SK-N-SH (cell line): ENCODE data around the gene TCF12.

ENCODE experiments used
- EP300 ChIP-seq, 2 experiments: IDR thresholded peaks; 2 replicates each; pipeline versions ENCODE4 v1.4.0 to v1.6.1; 2012; ENCODE audit warnings: borderline replicate concordance in 1 of 2, low read depth in 1 of 2, low read length in 1 of 2
- GABPA ChIP-seq: IDR thresholded peaks from 2 replicates; pipeline ENCODE4 v1.4.0; 2012; ENCODE audit warnings: low read depth, mild to moderate bottlenecking
- IRF3 ChIP-seq: fragments of 150-350 bp; IDR thresholded peaks from 2 replicates; pipeline ENCODE4 v1.6.1; 2016; ENCODE audit warnings: mild to moderate bottlenecking, low read depth, low read length
- POLR2AphosphoS5 ChIP-seq: IDR thresholded peaks from 2 replicates; pipeline ENCODE4 v1.6.1; 2012; ENCODE audit warnings: low read depth, low read length
- RAD21 ChIP-seq: IDR thresholded peaks from 2 replicates; pipeline ENCODE4 v1.6.1; 2012; ENCODE audit warnings: mild to moderate bottlenecking, low read length
- USF1 ChIP-seq: IDR thresholded peaks from 2 replicates; pipeline ENCODE4 v1.4.0; 2012; ENCODE audit warnings: low read depth, borderline replicate concordance
- USF2 ChIP-seq: fragments of 150-350 bp; IDR thresholded peaks from 2 replicates; pipeline ENCODE4 v1.6.1; 2017; ENCODE audit warnings: antibody characterized with exemption, low read length, low read depth, borderline replicate concordance
- TF ChIP-seq, protein P1 (sequence below): fragments of 200-600 bp; sonication (generic); IDR thresholded peaks from 2 replicates; pipeline ENCODE4 v1.6.1; 2017; ENCODE audit warnings: antibody characterized with exemption, mild to moderate bottlenecking, moderate library complexity

- TF ChIP-seq, protein P1, sequence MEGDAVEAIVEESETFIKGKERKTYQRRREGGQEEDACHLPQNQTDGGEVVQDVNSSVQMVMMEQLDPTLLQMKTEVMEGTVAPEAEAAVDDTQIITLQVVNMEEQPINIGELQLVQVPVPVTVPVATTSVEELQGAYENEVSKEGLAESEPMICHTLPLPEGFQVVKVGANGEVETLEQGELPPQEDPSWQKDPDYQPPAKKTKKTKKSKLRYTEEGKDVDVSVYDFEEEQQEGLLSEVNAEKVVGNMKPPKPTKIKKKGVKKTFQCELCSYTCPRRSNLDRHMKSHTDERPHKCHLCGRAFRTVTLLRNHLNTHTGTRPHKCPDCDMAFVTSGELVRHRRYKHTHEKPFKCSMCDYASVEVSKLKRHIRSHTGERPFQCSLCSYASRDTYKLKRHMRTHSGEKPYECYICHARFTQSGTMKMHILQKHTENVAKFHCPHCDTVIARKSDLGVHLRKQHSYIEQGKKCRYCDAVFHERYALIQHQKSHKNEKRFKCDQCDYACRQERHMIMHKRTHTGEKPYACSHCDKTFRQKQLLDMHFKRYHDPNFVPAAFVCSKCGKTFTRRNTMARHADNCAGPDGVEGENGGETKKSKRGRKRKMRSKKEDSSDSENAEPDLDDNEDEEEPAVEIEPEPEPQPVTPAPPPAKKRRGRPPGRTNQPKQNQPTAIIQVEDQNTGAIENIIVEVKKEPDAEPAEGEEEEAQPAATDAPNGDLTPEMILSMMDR = no peak
- TF ChIP-seq GABPA = no peak
- TF ChIP-seq IRF3 = no peak
- TF ChIP-seq USF2 = no peak
- TF ChIP-seq RAD21 = no peak
- TF ChIP-seq EP300 (IDR thresholded peaks at IDR 0.05; ENCODE audit: borderline replicate concordance in 1 of 2, low read depth in 1 of 2, low read length in 1 of 2) = no peak
- no peak for TF ChIP-seq USF1
- TF ChIP-seq POLR2AphosphoS5 = no peak
Observed at GRCh38 chr15:57298204-57298603, 379.8 kb downstream of the TCF12 start.
